GM21529 (cell line): ENCODE results near the gene SELENOK.

Source experiments
- ATAC-seq: cut with Tn5 transposase; IDR thresholded peaks from one replicate; pipeline ENCODE4 v1.9.1; 2021; ENCODE audit not compliant: unreplicated experiment

SELENOK gene

GRCh38 chr3:53843195-53844177 is 48.2 kb downstream of the SELENOK start:
- ATAC-seq = peak; percentile 44

- no peak for ATAC-seq
These were observed 49.0 kb downstream of the SELENOK start for GRCh38 chr3:53842436-53843194.

- no peak for ATAC-seq
These were observed 50.4 kb downstream of the SELENOK start for GRCh38 chr3:53841296-53841695.

- no peak for ATAC-seq
These were observed 54.3 kb downstream of the SELENOK start for GRCh38 chr3:53837331-53837730.

GRCh38 chr3:53836084-53836872 is 55.4 kb downstream of the SELENOK start:
- ATAC-seq = no peak

GRCh38 chr3:53835257-53835656 is 56.4 kb downstream of the SELENOK start:
- no peak for ATAC-seq

GRCh38 chr3:53834429-53835095 is 57.1 kb downstream of the SELENOK start:
- ATAC-seq = no peak
